ENCODE results near the gene CYYR1. TPM values are rescaled to one million over a fixed set of nuclear protein-coding genes. Genes with fewer than 3 reads are reported as not detected.

The CYYR1 gene
- total RNA-seq, 1 experiment from 2014 or later: not detected

DNA sequence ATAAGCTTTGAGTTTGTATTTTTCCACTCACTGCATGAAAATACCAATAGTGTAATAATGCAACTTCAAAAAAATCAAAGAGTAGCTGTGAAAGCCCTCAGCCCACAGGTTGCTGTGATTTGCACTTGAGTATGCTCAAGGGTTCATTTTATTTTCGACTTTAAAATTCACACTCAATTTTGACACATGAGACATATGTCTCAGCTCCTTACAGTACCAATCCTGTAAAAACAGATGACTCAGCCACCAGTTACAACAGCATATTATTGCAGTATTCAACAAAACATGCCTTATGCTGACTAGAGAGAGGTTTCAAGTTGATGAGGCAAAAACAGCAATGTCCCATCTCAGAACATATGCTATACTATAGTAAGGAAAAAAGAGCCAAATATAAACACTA lies 66.1 kb downstream of the CYYR1 start:
- ChIA-PET POLR2A (no interaction called here), CTCF (no interaction called here)
- H3K36me3 Mint-ChIP-seq (ENCODE audit: insufficient read depth, unreplicated experiment): no peaks in the 10 kb centered on the region
- no peak overlapping the region for H3K4me3 Mint-ChIP-seq (ENCODE audit: unreplicated experiment)
- no peaks in the 10 kb centered on the region for H3K9me3 Mint-ChIP-seq (ENCODE audit: unreplicated experiment)
- no peaks in the 10 kb centered on the region for H3K4me1 Mint-ChIP-seq (ENCODE audit: low read depth, unreplicated experiment)
- peaks cover 2% of the 10 kb centered on the region for H3K27me3 Mint-ChIP-seq (ENCODE audit: insufficient read depth, unreplicated experiment)
- Histone ChIP-seq H3K4me3 (ENCODE audit: low read depth, low read length) (no peak overlapping the region), H3K4me1 (no peaks in the 10 kb centered on the region), H3K36me3 (ENCODE audit: control insufficient read depth, insufficient read depth, low read length) (no peaks in the 10 kb centered on the region), H3K27me3 (replicated peaks; ENCODE audit: control insufficient read depth, insufficient read depth, low read length) (no peaks in the 10 kb centered on the region), H3K9me3 (no peaks in the 10 kb centered on the region)
- TF ChIP-seq, protein P1, sequence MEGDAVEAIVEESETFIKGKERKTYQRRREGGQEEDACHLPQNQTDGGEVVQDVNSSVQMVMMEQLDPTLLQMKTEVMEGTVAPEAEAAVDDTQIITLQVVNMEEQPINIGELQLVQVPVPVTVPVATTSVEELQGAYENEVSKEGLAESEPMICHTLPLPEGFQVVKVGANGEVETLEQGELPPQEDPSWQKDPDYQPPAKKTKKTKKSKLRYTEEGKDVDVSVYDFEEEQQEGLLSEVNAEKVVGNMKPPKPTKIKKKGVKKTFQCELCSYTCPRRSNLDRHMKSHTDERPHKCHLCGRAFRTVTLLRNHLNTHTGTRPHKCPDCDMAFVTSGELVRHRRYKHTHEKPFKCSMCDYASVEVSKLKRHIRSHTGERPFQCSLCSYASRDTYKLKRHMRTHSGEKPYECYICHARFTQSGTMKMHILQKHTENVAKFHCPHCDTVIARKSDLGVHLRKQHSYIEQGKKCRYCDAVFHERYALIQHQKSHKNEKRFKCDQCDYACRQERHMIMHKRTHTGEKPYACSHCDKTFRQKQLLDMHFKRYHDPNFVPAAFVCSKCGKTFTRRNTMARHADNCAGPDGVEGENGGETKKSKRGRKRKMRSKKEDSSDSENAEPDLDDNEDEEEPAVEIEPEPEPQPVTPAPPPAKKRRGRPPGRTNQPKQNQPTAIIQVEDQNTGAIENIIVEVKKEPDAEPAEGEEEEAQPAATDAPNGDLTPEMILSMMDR (IDR thresholded peaks at IDR 0.05; ENCODE audit: insufficient read depth in 1 of 2, low read depth in 1 of 2, low read length in 1 of 2, severe bottlenecking in 1 of 2, unreplicated experiment in 1 of 2): no peak
- intact Hi-C loops (cut with micrococcal nuclease; ENCODE audit: unreplicated experiment): no loop called here
- H3K27ac Mint-ChIP-seq (ENCODE audit: unreplicated experiment): no peak overlapping the region
- no peak for DNase-seq
- no TSS peak for BruUV-seq (replicated peaks)

DNA sequence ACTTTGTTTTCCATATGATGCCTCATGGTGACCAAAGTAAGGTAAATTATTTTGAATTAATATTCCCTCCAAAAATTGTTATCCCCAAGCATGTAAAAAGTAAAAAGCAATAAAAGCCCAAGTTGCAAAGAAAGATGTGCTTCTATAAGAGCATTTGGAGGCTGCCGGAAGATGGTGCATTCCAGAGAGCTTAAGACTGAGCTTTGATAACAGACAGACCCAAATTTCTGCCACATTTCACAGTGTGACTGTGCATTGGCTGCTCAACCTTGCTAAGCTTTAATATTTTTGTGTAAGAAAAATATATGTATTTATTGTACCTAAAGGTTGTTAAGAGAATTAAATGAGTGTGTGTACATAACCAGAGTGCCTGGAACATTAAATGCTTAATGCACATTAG lies 67.9 kb downstream of the CYYR1 start:
- no peak for DNase-seq
- intact Hi-C loops (cut with micrococcal nuclease; ENCODE audit: unreplicated experiment): no loop called here
- Mint-ChIP-seq H3K36me3 (ENCODE audit: insufficient read depth, unreplicated experiment) (no peaks in the 10 kb centered on the region), H3K4me1 (ENCODE audit: low read depth, unreplicated experiment) (no peaks in the 10 kb centered on the region), H3K27me3 (ENCODE audit: insufficient read depth, unreplicated experiment) (peaks cover 2% of the 10 kb centered on the region), H3K4me3 (ENCODE audit: unreplicated experiment) (no peak overlapping the region), H3K9me3 (ENCODE audit: unreplicated experiment) (no peaks in the 10 kb centered on the region), H3K27ac (ENCODE audit: unreplicated experiment) (no peak overlapping the region)
- no TSS peak for BruUV-seq (replicated peaks)
- Histone ChIP-seq H3K9me3 (no peaks in the 10 kb centered on the region), H3K4me3 (ENCODE audit: low read depth, low read length) (no peak overlapping the region), H3K36me3 (ENCODE audit: control insufficient read depth, insufficient read depth, low read length) (no peaks in the 10 kb centered on the region), H3K27me3 (replicated peaks; ENCODE audit: control insufficient read depth, insufficient read depth, low read length) (no peaks in the 10 kb centered on the region), H3K4me1 (no peaks in the 10 kb centered on the region)
- CTCF ChIA-PET: no interaction called here
- TF ChIP-seq, protein P1 (IDR thresholded peaks at IDR 0.05; ENCODE audit: insufficient read depth in 1 of 2, low read depth in 1 of 2, low read length in 1 of 2, severe bottlenecking in 1 of 2, unreplicated experiment in 1 of 2): no peak
- POLR2A ChIA-PET: no interaction called here

DNA sequence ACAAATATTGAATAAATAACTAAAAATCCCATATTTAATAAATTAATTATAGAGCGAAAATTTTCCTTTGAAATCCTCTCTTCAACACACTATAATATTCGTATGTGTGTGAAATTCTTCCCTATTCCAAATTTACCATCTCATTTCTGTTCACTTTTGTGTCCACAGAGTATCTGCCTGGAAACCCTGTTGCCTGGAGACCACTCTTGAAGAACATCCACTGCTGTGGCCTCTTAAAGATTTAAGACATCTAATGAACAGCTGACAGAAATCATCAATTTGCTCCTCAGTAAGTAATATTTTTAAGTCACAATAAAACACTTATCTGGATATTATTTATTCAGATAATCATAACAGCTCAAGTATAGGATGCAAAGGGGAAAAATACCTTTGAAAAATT lies 69.7 kb downstream of the CYYR1 start:
- H3K4me1 Mint-ChIP-seq (ENCODE audit: low read depth, unreplicated experiment): no peaks in the 10 kb centered on the region
- DNase-seq: no peak
- H3K4me3 Mint-ChIP-seq (ENCODE audit: unreplicated experiment): no peak overlapping the region
- Histone ChIP-seq H3K9me3 (no peaks in the 10 kb centered on the region), H3K4me3 (ENCODE audit: low read depth, low read length) (no peak overlapping the region), H3K36me3 (ENCODE audit: control insufficient read depth, insufficient read depth, low read length) (no peaks in the 10 kb centered on the region), H3K4me1 (no peaks in the 10 kb centered on the region), H3K27me3 (replicated peaks; ENCODE audit: control insufficient read depth, insufficient read depth, low read length) (no peaks in the 10 kb centered on the region)
- H3K27me3 Mint-ChIP-seq (ENCODE audit: insufficient read depth, unreplicated experiment): no peaks in the 10 kb centered on the region
- H3K36me3 Mint-ChIP-seq (ENCODE audit: insufficient read depth, unreplicated experiment): no peaks in the 10 kb centered on the region
- POLR2A ChIA-PET: no interaction called here
- H3K27ac Mint-ChIP-seq (ENCODE audit: unreplicated experiment): no peak overlapping the region
- CTCF ChIA-PET: no interaction called here
- peaks cover 15% of the 10 kb centered on the region for H3K9me3 Mint-ChIP-seq (ENCODE audit: unreplicated experiment)
- intact Hi-C loops (cut with micrococcal nuclease; ENCODE audit: unreplicated experiment): no loop called here
- no TSS peak for BruUV-seq (replicated peaks)
- TF ChIP-seq, protein P1 (IDR thresholded peaks at IDR 0.05; ENCODE audit: insufficient read depth in 1 of 2, low read depth in 1 of 2, low read length in 1 of 2, severe bottlenecking in 1 of 2, unreplicated experiment in 1 of 2): no peak
